ENCODE results near the gene HDLBP. TPM values are rescaled to one million over a fixed set of nuclear protein-coding genes. Genes with fewer than 3 reads are reported as not detected.
"Not testable (repeated sequence)": the region's sequence is repeated elsewhere in the genome, so short reads cannot be mapped to it uniquely, and the experiment has no call there.

Gene HDLBP
- total RNA-seq, 1 donor from 2014 or later = 490 TPM

GRCh38 chr2:241308267-241308666 is 7.2 kb downstream of the HDLBP start:
- DNase-seq (ENCODE audit: low spot score) (no peak), ATAC-seq (peak; percentile 45)

- DNase-seq (ENCODE audit: low spot score) (no peak), ATAC-seq (no peak)
Observed at GRCh38 chr2:241307055-241307454, 8.4 kb downstream of the HDLBP start.

- no peak for DNase-seq (ENCODE audit: low spot score)
- no peak for ATAC-seq
Observed at GRCh38 chr2:241304039-241304670, 11.3 kb downstream of the HDLBP start.

DNA sequence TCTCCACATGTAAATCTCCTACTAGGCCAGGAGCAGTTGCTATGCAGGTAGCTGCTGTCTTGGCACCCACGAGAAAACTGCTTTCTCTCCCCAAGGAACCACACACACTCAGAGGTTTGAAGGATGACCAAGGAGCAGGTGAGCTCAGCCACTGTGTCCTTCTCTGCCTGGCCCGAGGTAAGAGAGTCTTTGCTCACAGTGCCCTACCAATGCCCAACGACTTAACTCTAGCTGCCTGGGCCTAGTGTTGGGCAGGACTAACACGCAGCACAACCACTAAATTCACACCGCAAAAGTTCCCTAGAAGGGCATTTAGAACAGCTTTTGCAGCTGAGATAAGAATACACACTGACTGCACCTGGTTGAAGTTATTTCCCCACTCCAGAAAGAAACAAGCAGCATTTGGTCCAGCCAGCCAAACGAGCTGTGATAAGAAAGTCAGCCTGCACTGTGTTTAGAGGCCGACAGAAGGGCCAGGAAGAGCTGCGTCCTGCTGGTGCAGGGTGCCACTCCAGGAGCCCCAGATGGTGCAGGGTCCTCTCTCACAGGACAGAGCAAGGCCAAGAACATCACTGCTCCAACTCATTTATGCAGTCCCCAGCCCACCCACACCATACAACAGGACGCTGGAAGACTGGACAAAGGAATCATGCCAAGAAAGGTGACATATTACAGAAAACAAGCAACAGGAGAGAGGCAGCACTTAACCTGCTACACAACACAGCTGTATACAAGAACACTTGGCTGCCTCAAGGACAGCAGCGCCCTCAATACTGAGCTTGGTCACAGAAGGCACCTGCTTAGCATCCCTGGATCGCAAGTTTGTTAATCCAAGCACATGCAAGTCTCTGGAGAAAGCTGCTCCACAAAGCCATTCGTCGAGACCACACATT is 12.5 kb downstream of the HDLBP start:
- DNase-seq (ENCODE audit: low spot score) (no peak), ATAC-seq (peak; percentile 45)

GRCh38 chr2:241302083-241302482 is 13.4 kb downstream of the HDLBP start:
- ATAC-seq = peak; percentile 60
- no peak for DNase-seq (ENCODE audit: low spot score)

GRCh38 chr2:241300000-241300399 is 15.5 kb downstream of the HDLBP start:
- ATAC-seq (no peak), DNase-seq (ENCODE audit: low spot score) (no peak)

DNA sequence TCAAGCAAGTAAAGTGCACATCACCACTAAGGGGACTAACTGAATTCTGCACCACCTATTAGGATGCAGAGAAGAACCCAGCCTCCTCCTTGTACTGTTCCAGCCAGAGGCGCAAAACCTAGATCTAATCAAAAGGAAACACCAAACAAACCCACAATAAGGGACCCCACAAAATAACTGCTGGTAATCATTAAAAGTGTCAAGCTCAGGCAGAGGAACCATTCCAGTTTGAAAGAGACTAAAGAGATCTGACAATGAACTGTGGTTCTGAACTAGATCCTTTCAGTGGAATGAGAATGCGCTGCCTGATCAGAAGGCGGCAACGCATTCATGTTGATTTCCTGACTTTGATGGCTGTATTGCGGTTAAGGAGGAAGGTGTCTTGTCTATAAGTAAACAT is 16.8 kb downstream of the HDLBP start:
- no peak for ATAC-seq
- no peak for DNase-seq (ENCODE audit: low spot score)

GRCh38 chr2:241296767-241297166 is 18.7 kb downstream of the HDLBP start:
- no peak for DNase-seq (ENCODE audit: low spot score)
- ATAC-seq = no peak

DNA sequence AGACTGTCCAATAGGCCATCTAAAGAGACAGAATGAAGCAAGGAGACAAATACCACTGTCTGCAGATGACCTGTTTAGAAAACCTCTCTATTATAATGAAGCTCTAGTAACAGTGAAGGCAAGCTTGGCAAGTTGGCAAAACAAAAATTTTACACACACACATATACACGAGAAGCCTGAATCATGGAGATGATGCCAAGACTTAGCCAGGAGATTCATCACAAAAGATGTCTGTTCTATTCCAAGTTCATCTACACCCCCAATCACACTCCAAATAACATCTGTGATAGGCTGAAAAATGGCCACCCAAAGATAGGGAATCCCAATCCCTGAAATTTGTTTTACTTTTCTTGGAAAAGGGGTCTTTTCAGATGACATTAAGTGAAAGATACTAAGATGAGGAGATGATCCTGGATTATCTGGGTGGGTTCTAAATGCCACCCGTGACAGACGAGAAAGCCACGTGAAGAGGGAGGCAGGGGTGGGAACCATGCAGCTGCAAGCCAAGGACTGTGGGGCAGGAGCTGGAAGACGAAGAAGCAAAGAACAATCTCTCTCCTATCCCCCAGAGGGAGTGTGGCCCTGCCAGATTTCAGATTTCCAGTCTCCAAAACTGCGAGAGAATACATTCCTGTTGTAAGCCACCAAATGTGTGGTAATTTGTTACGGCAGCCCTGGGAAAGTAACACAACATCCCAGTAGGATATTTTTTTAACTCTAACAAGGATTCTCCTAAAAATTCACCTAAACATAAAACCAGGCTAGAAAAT is 20.0 kb downstream of the HDLBP start:
- DNase-seq (ENCODE audit: low spot score) = no peak

DNA sequence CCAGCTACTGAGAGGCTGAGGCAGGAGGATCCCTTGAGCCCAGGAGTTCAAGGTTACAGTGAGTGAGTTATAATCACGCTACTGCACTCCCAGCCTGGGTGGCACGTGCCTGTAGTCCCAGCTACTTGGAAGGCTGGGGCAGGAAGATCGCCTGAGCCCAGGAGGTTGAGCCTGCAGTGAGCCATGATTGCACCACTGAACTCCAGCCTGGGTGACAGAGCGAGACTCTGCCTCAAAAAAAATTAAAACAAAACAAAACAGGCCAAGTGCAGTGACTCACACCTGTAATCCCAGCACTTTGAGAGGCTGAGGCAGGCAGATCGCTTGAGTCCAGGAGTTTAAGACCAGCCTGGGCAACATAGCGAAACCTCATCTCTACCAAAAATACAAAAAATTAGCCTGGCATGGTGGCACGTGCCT is 22.1 kb downstream of the HDLBP start:
- not testable (repeated sequence) for DNase-seq (ENCODE audit: low spot score)
- peak; percentile 70 for ATAC-seq

More for the DNA sequence above, 20.0 kb downstream of the HDLBP start:
- no peak for ATAC-seq

DNA sequence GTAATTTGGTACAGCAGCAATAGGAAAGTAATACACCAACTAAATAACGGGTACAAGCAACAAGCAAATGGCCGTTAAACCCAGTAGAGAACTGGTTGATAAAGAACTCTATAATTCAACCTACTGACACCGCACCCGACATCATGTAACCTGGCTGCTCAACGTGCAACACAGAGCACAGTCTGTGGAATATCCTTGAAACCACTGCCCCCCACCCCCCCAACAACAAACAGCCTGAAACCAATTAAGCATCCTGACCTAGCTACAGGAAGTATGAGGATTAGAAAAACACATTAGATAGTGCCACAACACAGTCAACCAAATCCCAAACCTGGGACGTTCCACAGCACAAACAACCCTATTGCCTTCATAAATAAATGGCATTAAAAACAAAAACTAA is 23.5 kb downstream of the HDLBP start:
- no peak for ATAC-seq
- no peak for DNase-seq (ENCODE audit: low spot score)

- DNase-seq (ENCODE audit: low spot score) = no peak
- no peak for ATAC-seq
Observed at GRCh38 chr2:241291153-241291552, 24.3 kb downstream of the HDLBP start.

- ATAC-seq (no peak), DNase-seq (ENCODE audit: low spot score) (no peak)
Observed at GRCh38 chr2:241289597-241289996, 25.9 kb downstream of the HDLBP start.

DNA sequence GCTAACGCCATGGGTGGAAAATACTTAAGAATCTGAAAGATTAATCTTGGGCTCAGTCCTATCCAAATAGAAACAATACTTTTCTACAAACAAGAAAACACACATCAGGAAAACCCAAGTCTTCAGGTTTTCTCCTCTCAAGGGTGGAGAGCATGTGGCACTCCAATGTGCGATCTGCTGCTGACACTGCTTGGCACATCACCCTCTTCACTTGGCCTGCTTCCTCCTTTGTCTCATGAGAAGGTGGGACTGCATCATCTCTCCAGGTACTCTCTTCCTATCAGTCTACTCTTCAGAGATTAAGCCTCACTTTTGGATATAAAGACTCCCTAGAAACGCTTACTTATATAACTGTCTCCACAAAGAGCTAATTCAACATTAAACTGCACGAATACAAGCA is 26.4 kb downstream of the HDLBP start:
- DNase-seq (ENCODE audit: low spot score) (no peak), ATAC-seq (no peak)

- DNase-seq (ENCODE audit: low spot score) = no peak
- ATAC-seq = no peak
Observed at GRCh38 chr2:241288324-241288888, 27.1 kb downstream of the HDLBP start.

DNA sequence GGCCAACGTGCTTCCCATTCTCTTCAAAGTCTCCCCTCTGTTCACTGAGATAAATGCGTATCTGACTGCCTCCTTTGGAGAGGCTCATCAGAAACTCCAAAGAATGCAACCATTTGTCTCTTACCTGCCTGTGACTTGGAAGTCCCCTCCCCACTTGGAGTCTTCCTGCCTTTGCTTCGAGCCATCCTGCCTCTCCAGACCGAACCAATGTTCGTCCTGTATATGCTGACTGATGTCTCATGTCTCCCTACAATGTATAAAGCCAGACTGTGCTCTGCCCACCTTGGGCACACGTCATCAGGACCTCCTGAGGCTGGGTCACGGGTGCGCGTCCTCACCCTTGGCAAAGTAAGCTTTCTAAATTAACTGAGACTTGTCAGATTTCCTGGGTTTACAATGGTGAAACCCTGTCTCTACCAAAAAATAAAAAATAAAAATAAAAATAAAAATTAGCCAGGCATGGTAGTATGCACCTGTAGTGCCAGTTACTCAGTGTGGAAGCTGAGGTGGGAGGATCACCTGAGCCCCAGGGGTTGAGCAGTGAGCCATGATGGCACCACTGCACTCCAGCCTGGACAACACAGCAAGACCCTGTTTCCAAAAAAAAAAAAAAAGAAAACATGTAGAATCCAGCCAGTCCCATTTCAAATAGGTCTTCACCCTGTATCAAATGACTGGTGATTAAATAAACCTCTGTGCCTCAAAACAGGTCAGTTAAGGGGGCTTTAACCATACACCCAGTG is 29.0 kb downstream of the HDLBP start:
- ATAC-seq (no peak), DNase-seq (ENCODE audit: low spot score) (no peak)

GRCh38 chr2:241285596-241285995 is 29.9 kb downstream of the HDLBP start:
- ATAC-seq = no peak
- no peak for DNase-seq (ENCODE audit: low spot score)

DNA sequence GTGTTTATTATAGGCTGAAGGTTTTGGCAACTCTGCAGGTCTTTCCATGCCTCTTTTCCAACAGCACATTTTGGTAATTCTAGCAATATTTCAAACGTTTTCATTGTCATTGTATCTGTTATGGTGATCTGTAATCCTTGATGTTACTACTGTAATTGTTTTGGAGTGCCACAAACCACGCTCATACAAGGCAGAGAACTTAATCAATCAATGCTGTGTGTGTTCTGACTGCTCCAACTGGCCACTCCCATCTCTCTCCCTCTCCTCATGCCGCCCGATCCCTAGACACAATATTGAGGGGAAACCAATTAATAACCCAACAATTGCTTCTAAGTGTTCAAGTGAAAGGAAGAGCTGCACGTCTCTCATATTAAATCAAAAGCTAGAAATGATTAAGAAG is 32.9 kb downstream of the HDLBP start:
- no peak for ATAC-seq
- no peak for DNase-seq (ENCODE audit: low spot score)

GRCh38 chr2:241280291-241280690 is 35.2 kb downstream of the HDLBP start:
- ATAC-seq (no peak), DNase-seq (ENCODE audit: low spot score) (no peak)

DNA sequence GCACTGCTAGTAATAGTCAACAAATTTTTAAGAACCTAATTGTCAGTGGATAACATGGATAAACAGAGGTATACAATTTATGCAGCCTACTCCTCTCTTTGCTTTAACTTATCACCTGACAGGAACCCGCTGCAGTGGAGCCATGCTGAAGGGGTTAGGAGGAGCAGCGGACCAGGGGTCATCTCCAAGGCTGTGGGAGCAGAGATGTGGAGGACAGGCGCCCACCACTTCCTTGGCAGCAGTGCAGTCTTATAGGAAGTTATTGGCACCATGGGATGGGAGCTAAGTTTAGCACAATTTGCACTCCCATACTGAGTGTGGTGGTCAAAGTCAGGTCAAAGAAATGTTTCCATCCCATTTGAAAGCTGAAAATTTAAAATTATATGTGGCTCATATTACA is 35.6 kb downstream of the HDLBP start:
- ATAC-seq = peak; percentile 11
- no peak for DNase-seq (ENCODE audit: low spot score)

DNA sequence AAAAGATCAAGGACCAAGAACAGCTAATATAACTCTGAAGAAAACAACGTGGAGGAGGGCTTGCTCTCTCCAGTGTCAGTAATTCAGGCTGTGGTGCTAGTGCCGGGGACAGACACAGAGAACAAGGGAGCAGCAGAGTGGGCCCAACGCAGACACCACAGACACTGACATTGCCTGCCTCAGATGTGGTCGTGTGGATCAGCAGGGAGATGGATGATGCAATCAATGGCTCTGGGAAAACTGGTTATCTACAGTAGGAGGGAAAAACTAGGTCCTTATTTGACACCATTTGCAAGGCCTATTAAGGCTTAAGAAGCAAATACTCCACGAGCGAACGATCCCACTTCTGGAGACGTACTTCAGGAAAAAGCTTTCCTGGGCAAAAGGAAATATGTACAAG is 36.1 kb downstream of the HDLBP start:
- no peak for DNase-seq (ENCODE audit: low spot score)
- ATAC-seq = peak; percentile 52
